Right lobe of liver (tissue), 6 donors: Measurements from ENCODE around the gene MTNR1A. TPM values are rescaled to one million over a fixed set of nuclear protein-coding genes. Genes with fewer than 3 reads are reported as not detected.

Source experiments
- ATAC-seq, 4 donors: fragments of 200-7000 bp; cut with Tn5 transposase; one replicate each; pipeline ENCODE4 v1.9.1; 2020; ENCODE audit warnings: mild to moderate bottlenecking in 4 of 4, moderate library complexity in 4 of 4
- DNase-seq, 3 donors: peaks; one replicate each; pipeline ENCODE4 v3.0.0-alpha.2; 2020
- H3K27ac ChIP-seq, 3 donors: fragments of 200-600 bp; one replicate each; pipeline ENCODE4 v1.8.0; 2022
- H3K27me3 ChIP-seq, 2 donors: fragments of 200-600 bp; one replicate each; pipeline ENCODE4 v1.8.0; 2022
- H3K36me3 ChIP-seq, 4 donors: fragments of 200-600 bp; sonication (generic) in 1 of 4; one replicate each; pipeline versions ENCODE4 v1.5.1 to v1.8.0; 2017 to 2022; ENCODE audit warnings: control low read depth in 1 of 4
- H3K4me1 ChIP-seq, 4 donors: fragments of 200-600 bp; sonication (generic) in 1 of 4; one replicate each; pipeline versions ENCODE4 v1.5.1 to v1.8.0; 2017 to 2022; ENCODE audit warnings: control low read depth in 1 of 4
- H3K4me3 ChIP-seq, 3 donors: fragments of 200-600 bp; one replicate each; pipeline ENCODE4 v1.8.0; 2022
- H3K9me3 ChIP-seq, 4 donors: fragments of 200-600 bp; sonication (generic) in 1 of 4; one replicate each; pipeline versions ENCODE4 v1.5.1 to v1.8.0; 2017 to 2022; ENCODE audit warnings: control low read depth in 1 of 4
- POLR2A ChIP-seq: fragments of 450-650 bp; IDR thresholded peaks from one replicate; pipeline ENCODE4 v1.6.1; 2017; ENCODE audit warnings: antibody characterized with exemption, mild to moderate bottlenecking
- WGBS: methylation state at CpG from one replicate; pipeline ENCODE4 v1.1.6; 2018; ENCODE audit warnings: low coverage, low lambda C conversion rate; ENCODE audit not compliant: insufficient coverage; ENCODE audit errors: missing lambda C conversion rate; 5-methylcytosine and 5-hydroxymethylcytosine counted together
- intact Hi-C, 2 donors: fragments of 100-400 bp; cut with DNase I; formaldehyde crosslinking; loops; one replicate each; pipeline versions ENCODE4 v1.11.2 to v1.14.1; 2022
- total RNA-seq, 6 experiments: library from RNA; depleted of rRNA in 2 of 6; stranded (reverse); fragments of >200 nt in 2 of 6; fragmentation: NEBNext Ultra II Directional in 3 of 6; extraction: Animal tissue kit (Norgen Biotek cat#: 25700) in 3 of 6; gene quantifications; one replicate each; pipeline versions ENCODE4 v1.1.0 to v1.2.4, GENCODE V29; 2016 to 2023
- TF ChIP-seq, protein P1 (sequence below), 4 donors: fragments of 200-600 bp in 3 of 4; fragments of 450-650 bp in 1 of 4; IDR thresholded peaks; one replicate each; pipeline versions ENCODE4 v1.5.1 to v1.8.0; 2016 to 2022; ENCODE audit warnings: antibody characterized with exemption in 4 of 4, mild to moderate bottlenecking in 2 of 4
- donor health status: DM: no; HTN: yes; CAD: no.
- donor health status: DM: no; HTN: no; CAD: no.
- donor health status: DM: no; HTN: no; CAD: no.
- donor health status: DM: no; HTN: yes; CAD: no.
- donor health status: DM: no; HTN: yes; CAD: no.

The MTNR1A gene
- total RNA-seq, 6 experiments from 2014 or later: 0.18 TPM; not detected in 5

DNA sequence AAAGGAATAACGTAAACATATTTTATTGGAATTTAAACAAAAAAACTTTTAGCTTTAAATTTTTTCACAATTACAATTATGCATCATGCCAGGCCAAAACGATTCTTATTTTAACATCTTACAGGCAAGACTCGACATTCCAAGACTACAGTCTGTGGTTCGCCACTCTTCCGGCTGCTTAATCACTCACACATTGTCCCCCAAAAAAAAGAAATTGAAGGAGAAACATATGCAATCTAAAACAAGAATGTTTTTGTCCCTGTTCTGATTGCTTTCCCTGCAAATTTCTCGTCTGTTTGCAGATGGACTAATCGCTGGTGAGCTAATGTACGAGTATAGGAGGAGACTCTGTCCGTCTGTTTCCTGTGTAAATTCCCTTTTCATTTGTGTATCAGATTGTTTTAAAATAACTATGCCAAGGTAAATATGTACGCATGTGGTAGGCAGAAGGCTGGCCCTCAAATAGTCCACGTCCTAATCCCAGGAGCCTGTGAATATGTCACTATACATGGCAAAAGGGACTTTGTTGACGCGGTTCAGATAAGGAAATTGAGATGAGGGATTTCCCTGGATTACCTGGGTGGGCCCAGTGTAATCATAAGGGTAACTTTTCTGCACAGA lies 37.7 kb upstream of the MTNR1A start:
- peak in 3 of 4 donors; percentile 69 to 96 (median 85) for ATAC-seq
- TF ChIP-seq POLR2A: no peak
- TF ChIP-seq, protein P1, sequence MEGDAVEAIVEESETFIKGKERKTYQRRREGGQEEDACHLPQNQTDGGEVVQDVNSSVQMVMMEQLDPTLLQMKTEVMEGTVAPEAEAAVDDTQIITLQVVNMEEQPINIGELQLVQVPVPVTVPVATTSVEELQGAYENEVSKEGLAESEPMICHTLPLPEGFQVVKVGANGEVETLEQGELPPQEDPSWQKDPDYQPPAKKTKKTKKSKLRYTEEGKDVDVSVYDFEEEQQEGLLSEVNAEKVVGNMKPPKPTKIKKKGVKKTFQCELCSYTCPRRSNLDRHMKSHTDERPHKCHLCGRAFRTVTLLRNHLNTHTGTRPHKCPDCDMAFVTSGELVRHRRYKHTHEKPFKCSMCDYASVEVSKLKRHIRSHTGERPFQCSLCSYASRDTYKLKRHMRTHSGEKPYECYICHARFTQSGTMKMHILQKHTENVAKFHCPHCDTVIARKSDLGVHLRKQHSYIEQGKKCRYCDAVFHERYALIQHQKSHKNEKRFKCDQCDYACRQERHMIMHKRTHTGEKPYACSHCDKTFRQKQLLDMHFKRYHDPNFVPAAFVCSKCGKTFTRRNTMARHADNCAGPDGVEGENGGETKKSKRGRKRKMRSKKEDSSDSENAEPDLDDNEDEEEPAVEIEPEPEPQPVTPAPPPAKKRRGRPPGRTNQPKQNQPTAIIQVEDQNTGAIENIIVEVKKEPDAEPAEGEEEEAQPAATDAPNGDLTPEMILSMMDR (IDR thresholded peaks at IDR 0.05): no peak
- intact Hi-C loops: no loop called here
- peaks cover 0 to 28% (median 2%) of the 10 kb centered on the region in 4 donors for H3K36me3 ChIP-seq
- 64% methylated on average over 13 of the region's 13 CpGs for WGBS
- no peaks in the 10 kb centered on the region for H3K27me3 ChIP-seq
- no peak overlapping the region for H3K27ac ChIP-seq
- DNase-seq: no peak
- no peaks in the 10 kb centered on the region for H3K9me3 ChIP-seq
- no peaks in the 10 kb centered on the region for H3K4me1 ChIP-seq
- no peak overlapping the region for H3K4me3 ChIP-seq

DNA sequence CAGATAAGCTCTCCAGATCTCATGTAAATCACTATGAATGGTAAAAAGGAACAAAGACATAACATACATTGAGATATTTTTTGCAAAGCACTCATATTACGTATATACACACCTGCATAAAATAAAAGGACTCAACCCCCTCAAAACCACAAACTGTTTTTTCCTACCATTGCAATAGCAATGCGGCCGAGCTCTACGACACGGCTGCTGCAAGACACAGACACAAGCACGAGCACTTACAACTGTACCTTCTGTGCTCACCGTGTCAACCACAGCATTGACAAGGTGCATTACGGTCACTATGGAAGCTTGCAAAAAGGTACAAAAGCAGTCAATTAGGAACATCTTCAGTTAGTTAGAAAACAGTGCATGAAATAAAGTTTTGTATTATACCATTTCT lies 37.1 kb upstream of the MTNR1A start:
- Histone ChIP-seq H3K4me1 (no peaks in the 10 kb centered on the region), H3K27ac (no peak overlapping the region), H3K27me3 (no peaks in the 10 kb centered on the region), H3K4me3 (no peak overlapping the region), H3K36me3 (peaks cover 0 to 25% (median 2%) of the 10 kb centered on the region in 4 donors), H3K9me3 (no peaks in the 10 kb centered on the region)
- DNase-seq (no peak), ATAC-seq (no peak)
- 92% methylated on average over 8 of the region's 8 CpGs for WGBS
- intact Hi-C loops: no loop called here
- TF ChIP-seq, protein P1 (IDR thresholded peaks at IDR 0.05): no peak
- TF ChIP-seq POLR2A: no peak

DNA sequence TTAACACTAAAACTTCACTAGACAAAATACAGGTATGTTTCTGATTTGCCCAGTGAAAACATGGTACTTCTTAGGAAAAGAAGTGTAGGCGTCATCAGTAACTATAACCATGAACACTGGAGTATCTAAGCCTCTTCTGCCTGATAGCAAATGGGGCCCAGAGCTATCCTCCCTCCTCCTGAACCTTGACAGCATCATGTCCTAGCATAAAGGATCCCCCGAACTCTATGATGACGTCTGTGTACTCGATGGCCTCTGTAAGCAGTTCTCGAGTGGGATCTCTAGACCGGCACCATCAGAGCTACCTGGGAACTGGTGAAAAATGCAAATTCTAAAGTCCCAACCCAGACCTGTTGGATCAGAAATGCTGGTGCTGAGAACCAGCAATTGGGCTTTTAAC lies 36.3 kb upstream of the MTNR1A start:
- no peak for DNase-seq
- Histone ChIP-seq H3K4me1 (no peaks in the 10 kb centered on the region), H3K9me3 (no peaks in the 10 kb centered on the region), H3K36me3 (peaks cover 0 to 19% (median 2%) of the 10 kb centered on the region in 4 donors), H3K4me3 (no peak overlapping the region), H3K27me3 (no peaks in the 10 kb centered on the region), H3K27ac (no peak overlapping the region)
- intact Hi-C loops: no loop called here
- TF ChIP-seq, protein P1 (IDR thresholded peaks at IDR 0.05): no peak
- no peak for TF ChIP-seq POLR2A
- no peak for ATAC-seq
- WGBS: 78% methylated on average over 2 of the region's 6 CpGs

DNA sequence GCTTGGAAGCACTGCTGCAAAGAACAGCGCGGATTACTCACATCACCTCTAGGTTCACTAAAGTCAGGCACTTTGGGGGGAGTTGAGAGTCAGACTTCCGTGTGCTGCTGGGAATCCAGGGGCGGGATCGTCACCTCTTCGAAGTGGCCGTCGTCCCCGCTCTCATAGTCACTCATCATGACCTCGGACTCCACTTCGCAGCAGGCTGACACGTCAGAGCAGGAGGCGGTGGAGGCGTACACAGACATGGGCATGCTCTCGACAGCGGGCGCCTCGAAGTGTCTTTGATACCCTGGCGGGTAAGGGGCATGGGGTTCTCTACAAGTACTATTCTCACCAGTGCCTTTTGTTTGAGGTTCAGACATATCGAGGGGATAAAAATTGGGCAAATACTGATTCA lies 33.1 kb upstream of the MTNR1A start:
- Histone ChIP-seq H3K9me3 (no peaks in the 10 kb centered on the region), H3K4me3 (no peak overlapping the region), H3K27ac (no peak overlapping the region), H3K36me3 (peaks cover 0 to 3% (median 1%) of the 10 kb centered on the region in 4 donors), H3K27me3 (no peaks in the 10 kb centered on the region), H3K4me1 (no peaks in the 10 kb centered on the region)
- intact Hi-C loops: loop anchor here (10.0 kb wide), 1 partner anchor 294 kb away; no protein-coding TSS in a partner anchor
- WGBS: 100% methylated on average over 1 of the region's 20 CpGs
- TF ChIP-seq POLR2A: no peak
- TF ChIP-seq, protein P1 (IDR thresholded peaks at IDR 0.05): no peak
- no peak for ATAC-seq
- no peak for DNase-seq
